ENCODE results near the gene MTA2. TPM values are rescaled to one million over a fixed set of nuclear protein-coding genes. Genes with fewer than 3 reads are reported as not detected.
"Not testable (repeated sequence)": the region's sequence is repeated elsewhere in the genome, so short reads cannot be mapped to it uniquely, and the experiment has no call there.

The MTA2 gene
- total RNA-seq, 1 donor from 2014 or later = 203 TPM

DNA sequence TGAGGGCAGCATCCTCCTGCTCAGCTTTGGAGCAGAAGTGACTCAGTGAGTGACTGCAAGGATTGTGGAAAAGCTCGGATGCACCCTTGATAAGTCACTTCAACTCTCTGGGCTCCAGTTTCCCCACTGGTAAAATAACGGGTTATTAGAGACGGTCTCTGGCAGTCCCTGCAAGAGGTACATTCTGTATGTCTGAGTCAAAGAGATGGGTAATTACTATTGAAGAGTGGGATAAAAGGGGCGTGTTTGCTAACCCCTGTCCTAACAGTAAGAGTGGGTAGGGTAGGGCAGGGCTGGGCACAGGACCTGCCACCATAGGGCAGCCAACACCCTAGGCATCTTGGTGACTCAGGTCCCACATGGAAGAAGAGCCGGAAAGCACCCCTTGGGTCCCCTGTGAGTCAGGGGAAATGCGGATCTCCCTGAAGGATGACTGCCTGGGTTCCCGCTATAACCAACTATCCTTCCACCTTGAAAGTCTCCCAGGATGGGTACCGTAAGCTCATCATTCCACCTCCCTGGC is 47.8 kb downstream of the MTA2 start:
- TF ChIP-seq, protein P1, sequence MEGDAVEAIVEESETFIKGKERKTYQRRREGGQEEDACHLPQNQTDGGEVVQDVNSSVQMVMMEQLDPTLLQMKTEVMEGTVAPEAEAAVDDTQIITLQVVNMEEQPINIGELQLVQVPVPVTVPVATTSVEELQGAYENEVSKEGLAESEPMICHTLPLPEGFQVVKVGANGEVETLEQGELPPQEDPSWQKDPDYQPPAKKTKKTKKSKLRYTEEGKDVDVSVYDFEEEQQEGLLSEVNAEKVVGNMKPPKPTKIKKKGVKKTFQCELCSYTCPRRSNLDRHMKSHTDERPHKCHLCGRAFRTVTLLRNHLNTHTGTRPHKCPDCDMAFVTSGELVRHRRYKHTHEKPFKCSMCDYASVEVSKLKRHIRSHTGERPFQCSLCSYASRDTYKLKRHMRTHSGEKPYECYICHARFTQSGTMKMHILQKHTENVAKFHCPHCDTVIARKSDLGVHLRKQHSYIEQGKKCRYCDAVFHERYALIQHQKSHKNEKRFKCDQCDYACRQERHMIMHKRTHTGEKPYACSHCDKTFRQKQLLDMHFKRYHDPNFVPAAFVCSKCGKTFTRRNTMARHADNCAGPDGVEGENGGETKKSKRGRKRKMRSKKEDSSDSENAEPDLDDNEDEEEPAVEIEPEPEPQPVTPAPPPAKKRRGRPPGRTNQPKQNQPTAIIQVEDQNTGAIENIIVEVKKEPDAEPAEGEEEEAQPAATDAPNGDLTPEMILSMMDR (conservative IDR thresholded peaks at IDR 0.05) = no peak
- Mint-ChIP-seq H3K4me3 (peak overlapping the region; percentile 74), H3K27me3 (ENCODE audit: low read depth) (peaks cover 35% of the 10 kb centered on the region), H3K27ac (ENCODE audit: unreplicated experiment) (peak overlapping the region; percentile 96), H3K9me3 (no peaks in the 10 kb centered on the region), H3K36me3 (ENCODE audit: low read depth) (peaks cover 15% of the 10 kb centered on the region), H3K4me1 (peaks cover 61% of the 10 kb centered on the region)
- DNase-seq (ENCODE audit: low read depth, low spot score) = no peak

- H3K4me1 Mint-ChIP-seq = peaks cover 61% of the 10 kb centered on the region
Measured at GRCh38 chr11:62553080-62553838, 48.4 kb downstream of the MTA2 start.

GRCh38 chr11:62552485-62553079 is 49.1 kb downstream of the MTA2 start:
- Mint-ChIP-seq H3K27ac (ENCODE audit: unreplicated experiment) (peak overlapping the region; percentile 98), H3K36me3 (ENCODE audit: low read depth) (peaks cover 15% of the 10 kb centered on the region), H3K4me1 (peaks cover 67% of the 10 kb centered on the region), H3K4me3 (peak overlapping the region; percentile 85), H3K27me3 (ENCODE audit: low read depth) (peaks cover 48% of the 10 kb centered on the region), H3K9me3 (no peaks in the 10 kb centered on the region)
- no peak for DNase-seq (ENCODE audit: low read depth, low spot score)
- TF ChIP-seq, protein P1 (conservative IDR thresholded peaks at IDR 0.05) = no peak

More at GRCh38 chr11:62553080-62553838, 48.4 kb downstream of the MTA2 start:
- TF ChIP-seq, protein P1 (conservative IDR thresholded peaks at IDR 0.05) = no peak
- Mint-ChIP-seq H3K4me3 (peak overlapping the region; percentile 85), H3K27me3 (ENCODE audit: low read depth) (peaks cover 41% of the 10 kb centered on the region), H3K9me3 (no peaks in the 10 kb centered on the region), H3K36me3 (ENCODE audit: low read depth) (peaks cover 15% of the 10 kb centered on the region), H3K27ac (ENCODE audit: unreplicated experiment) (peak overlapping the region; percentile 98)
- DNase-seq (ENCODE audit: low read depth, low spot score) = no peak

DNA sequence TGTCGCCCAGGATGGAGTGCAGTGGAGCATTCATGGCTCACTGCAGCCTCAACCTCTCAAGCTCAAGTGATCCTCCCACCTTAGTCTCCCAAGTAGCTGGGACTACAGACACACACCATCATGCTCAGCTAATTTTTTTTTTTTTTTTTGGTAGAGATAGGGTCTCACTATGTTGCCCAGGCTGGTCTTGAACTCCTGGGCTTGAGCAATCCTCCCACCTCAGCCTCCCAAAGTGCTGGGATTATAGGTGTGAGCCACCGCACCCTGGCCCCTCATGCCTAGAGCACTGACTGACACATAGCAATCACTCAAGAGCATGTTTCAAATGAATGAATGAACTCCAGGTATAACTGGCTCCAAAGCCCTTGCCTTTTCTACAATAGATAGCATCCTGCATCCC is 51.2 kb downstream of the MTA2 start:
- not testable (repeated sequence) for H3K36me3 Mint-ChIP-seq (ENCODE audit: low read depth)
- peaks cover 51% of the 10 kb centered on the region for H3K4me1 Mint-ChIP-seq

DNA sequence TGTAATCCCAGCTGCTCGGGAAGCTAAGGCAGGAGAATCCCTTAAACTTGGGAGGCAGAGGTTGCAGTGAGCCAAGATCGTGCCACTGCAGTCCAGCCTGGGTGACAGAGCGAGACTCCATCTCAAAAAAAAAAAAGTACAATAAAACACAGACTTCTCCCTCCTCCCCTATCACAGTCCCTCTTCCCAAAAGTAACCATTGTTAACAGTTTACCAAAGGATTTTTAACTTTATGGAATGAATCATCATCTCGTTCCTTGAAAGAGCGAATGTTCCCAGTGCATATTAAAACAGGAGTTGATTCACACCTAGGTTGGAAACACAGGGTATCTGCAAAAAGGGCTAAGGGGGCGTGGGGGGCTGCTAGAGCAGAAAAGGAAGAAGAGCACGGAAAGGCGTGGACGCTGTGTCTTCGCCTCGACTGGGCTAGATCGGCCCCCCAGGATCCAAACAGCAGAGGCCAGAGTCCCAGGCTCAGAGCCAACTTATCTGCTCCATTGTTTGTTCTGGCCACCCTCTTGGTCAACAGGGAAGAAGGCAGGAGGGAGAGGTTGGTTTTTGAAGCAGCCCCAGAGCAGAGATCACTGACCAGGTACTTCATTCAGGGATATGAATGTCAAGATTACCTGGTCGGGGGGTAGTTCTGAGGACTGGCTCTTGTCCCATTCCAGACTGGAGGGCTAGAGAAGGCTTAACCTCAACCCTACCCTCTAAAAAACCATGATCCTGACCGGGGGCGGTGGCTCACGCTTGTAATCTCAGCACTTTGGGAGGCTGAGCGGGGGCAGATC is 52.9 kb downstream of the MTA2 start:
- TF ChIP-seq, protein P1 (conservative IDR thresholded peaks at IDR 0.05) = no peak
- DNase-seq (ENCODE audit: low read depth, low spot score) = no peak
- H3K9me3 Mint-ChIP-seq = no peaks in the 10 kb centered on the region
- peaks cover 82% of the 10 kb centered on the region for H3K27me3 Mint-ChIP-seq (ENCODE audit: low read depth)
- no peaks in the 10 kb centered on the region for H3K36me3 Mint-ChIP-seq (ENCODE audit: low read depth)
- H3K27ac Mint-ChIP-seq (ENCODE audit: unreplicated experiment) = no peak overlapping the region
- H3K4me3 Mint-ChIP-seq = no peak overlapping the region
- peaks cover 39% of the 10 kb centered on the region for H3K4me1 Mint-ChIP-seq

More for the DNA sequence above, 51.2 kb downstream of the MTA2 start:
- Mint-ChIP-seq H3K4me3 (peak overlapping the region; percentile 85), H3K27me3 (ENCODE audit: low read depth) (peaks cover 65% of the 10 kb centered on the region), H3K27ac (ENCODE audit: unreplicated experiment) (peak overlapping the region; percentile 27)
- not testable (repeated sequence) for H3K9me3 Mint-ChIP-seq; DNase-seq (ENCODE audit: low read depth, low spot score)

Measured in neural crest cell (in vitro differentiated cells).